Neutrophil (primary cell): ENCODE data around the gene UBXN4.

Experiments
- H3K27ac ChIP-seq: fragments of 200-600 bp; sonication (generic); 2 replicates; pipeline ENCODE4 v1.5.1; 2016; ENCODE audit warnings: mild to moderate bottlenecking, moderate library complexity
- H3K27me3 ChIP-seq: fragments of 200-600 bp; sonication (generic); 2 replicates; pipeline ENCODE4 v1.6.0; 2016; ENCODE audit warnings: mild to moderate bottlenecking
- H3K36me3 ChIP-seq: fragments of 200-600 bp; sonication (generic); 2 replicates; pipeline ENCODE4 v1.5.1; 2017
- H3K4me1 ChIP-seq, 2 experiments: fragments of 200-600 bp in 1 of 2; sonication (generic) in 1 of 2; 1 replicate in 1 of 2; 2 replicates in 1 of 2; pipeline versions ENCODE4 v1.5.1 to v1.6.1; 2013 to 2016; ENCODE audit warnings: low read depth in 1 of 2, low read length in 1 of 2, mild to moderate bottlenecking in 1 of 2, moderate library complexity in 1 of 2; ENCODE audit not compliant: control insufficient read depth in 1 of 2, insufficient read depth in 1 of 2
- H3K4me3 ChIP-seq, 2 experiments: fragments of 200-600 bp in 1 of 2; sonication (generic) in 1 of 2; 1 replicate in 1 of 2; 2 replicates in 1 of 2; pipeline ENCODE4 v1.5.1; 2013 to 2016; ENCODE audit warnings: low read depth in 1 of 2, low read length in 1 of 2, mild to moderate bottlenecking in 1 of 2, moderate library complexity in 1 of 2
- H3K9me3 ChIP-seq: fragments of 200-600 bp; sonication (generic); 2 replicates; pipeline ENCODE4 v1.5.1; 2016
- CTCF ChIP-seq: fragments of 200-600 bp; sonication (generic); IDR thresholded peaks from 2 replicates; pipeline ENCODE4 v1.5.1; 2016; ENCODE audit warnings: antibody characterized with exemption

Gene UBXN4

GRCh38 chr2:135831180-135831812 is 89.6 kb downstream of the UBXN4 start:
- Histone ChIP-seq H3K9me3 (no peaks in the 10 kb centered on the region), H3K36me3 (no peaks in the 10 kb centered on the region), H3K4me3 (no peak overlapping the region), H3K27me3 (no peaks in the 10 kb centered on the region), H3K4me1 (no peaks in the 10 kb centered on the region), H3K27ac (no peak overlapping the region)
- TF ChIP-seq CTCF: no peak

DNA sequence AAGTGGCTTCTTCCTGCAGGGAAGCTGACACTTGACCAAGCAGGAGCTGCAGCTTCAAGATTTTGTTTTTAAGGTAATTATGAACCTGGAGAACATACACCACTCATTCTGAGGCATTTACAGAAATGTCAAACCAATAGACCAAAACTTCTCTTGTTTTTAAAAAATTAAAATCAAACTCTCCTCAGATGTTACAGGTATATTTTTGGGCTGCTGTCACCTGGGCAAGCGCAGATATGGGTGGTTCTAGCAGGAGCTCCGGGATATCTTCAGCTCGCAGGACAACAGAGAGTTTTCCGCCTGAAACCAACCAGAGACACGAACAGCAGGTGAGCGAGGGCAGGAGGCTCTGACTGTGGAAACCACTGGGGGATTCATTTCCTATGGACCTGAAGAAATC is 91.2 kb downstream of the UBXN4 start:
- H3K27me3 ChIP-seq: no peaks in the 10 kb centered on the region
- no peak overlapping the region for H3K27ac ChIP-seq
- no peak overlapping the region for H3K4me3 ChIP-seq
- H3K4me1 ChIP-seq: no peaks in the 10 kb centered on the region
- no peaks in the 10 kb centered on the region for H3K9me3 ChIP-seq
- TF ChIP-seq CTCF: no peak
- no peaks in the 10 kb centered on the region for H3K36me3 ChIP-seq
